Endothelial cell of umbilical vein (primary cell): ENCODE results near the gene MLX.

Experiments
- CTCF ChIP-seq, 2 donors: IDR thresholded peaks; 1 replicate in 1 of 2; 2 replicates in 1 of 2; pipeline ENCODE4 v1.5.1; 2011; ENCODE audit warnings: low read length in 2 of 2, mild to moderate bottlenecking in 2 of 2, moderate library complexity in 2 of 2, control low read depth in 1 of 2, inconsistent platforms in 1 of 2, low read depth in 1 of 2; ENCODE audit not compliant: insufficient read depth in 1 of 2; ENCODE audit errors: extremely low read depth in 1 of 2
- EZH2 ChIP-seq: IDR thresholded peaks from 2 replicates; pipeline ENCODE4 v1.6.1; 2012; ENCODE audit warnings: borderline replicate concordance, low read depth, mild to moderate bottlenecking, moderate library complexity, low read length, inconsistent platforms; ENCODE audit not compliant: severe bottlenecking
- FOS ChIP-seq: IDR thresholded peaks from 2 replicates; pipeline ENCODE4 v1.6.1; 2011; ENCODE audit warnings: mild to moderate bottlenecking, low read length, moderate library complexity, borderline replicate concordance; ENCODE audit not compliant: insufficient read depth
- GATA2 ChIP-seq: IDR thresholded peaks from 2 replicates; pipeline ENCODE4 v1.7.0; 2011; ENCODE audit warnings: low read depth, mild to moderate bottlenecking, moderate library complexity, mixed read lengths, low read length; ENCODE audit not compliant: insufficient read length, insufficient read depth
- JUN ChIP-seq: IDR thresholded peaks from 2 replicates; pipeline ENCODE4 v1.6.1; 2011; ENCODE audit warnings: borderline replicate concordance, low read depth; ENCODE audit not compliant: insufficient read length, insufficient read depth
- MAX ChIP-seq: IDR thresholded peaks from 2 replicates; pipeline ENCODE4 v1.6.1; 2011; ENCODE audit not compliant: insufficient read depth, insufficient read length
- MYC ChIP-seq: IDR thresholded peaks from one replicate; pipeline ENCODE4 v1.6.1; 2011; ENCODE audit warnings: mild to moderate bottlenecking, low read depth, low read length
- POLR2A ChIP-seq: IDR thresholded peaks from 2 replicates; pipeline ENCODE4 v1.6.1; 2012; ENCODE audit warnings: low read depth, mild to moderate bottlenecking, control low read depth, low read length
- POLR2AphosphoS5 ChIP-seq: IDR thresholded peaks from 2 replicates; pipeline ENCODE4 v1.6.1; 2012; ENCODE audit warnings: low read depth, mild to moderate bottlenecking, control low read depth, low read length, moderate library complexity; ENCODE audit not compliant: insufficient read depth

GRCh38 chr17:42560246-42560645 is 6.7 kb upstream of the MLX start:
- TF ChIP-seq POLR2A (no peak), CTCF (IDR thresholded peaks at IDR 0.05; ENCODE audit: extremely low read depth in 1 of 2, insufficient read depth in 1 of 2, low read depth in 1 of 2, low read length in 2 of 2) (no peak), MAX (no peak), EZH2 (no peak), MYC (no peak), FOS (no peak), POLR2AphosphoS5 (no peak), JUN (no peak), GATA2 (no peak)
